Endothelial cell of umbilical vein (primary cell): Measurements from ENCODE around the gene ARID1B.

Experiments used
- EZH2 ChIP-seq: IDR thresholded peaks from 2 replicates; pipeline ENCODE4 v1.6.1; 2012; ENCODE audit warnings: borderline replicate concordance, low read depth, mild to moderate bottlenecking, moderate library complexity, low read length, inconsistent platforms; ENCODE audit not compliant: severe bottlenecking
- JUN ChIP-seq: IDR thresholded peaks from 2 replicates; pipeline ENCODE4 v1.6.1; 2011; ENCODE audit warnings: borderline replicate concordance, low read depth; ENCODE audit not compliant: insufficient read length, insufficient read depth
- POLR2A ChIP-seq: IDR thresholded peaks from 2 replicates; pipeline ENCODE4 v1.6.1; 2012; ENCODE audit warnings: low read depth, mild to moderate bottlenecking, control low read depth, low read length
- POLR2AphosphoS5 ChIP-seq: IDR thresholded peaks from 2 replicates; pipeline ENCODE4 v1.6.1; 2012; ENCODE audit warnings: low read depth, mild to moderate bottlenecking, control low read depth, low read length, moderate library complexity; ENCODE audit not compliant: insufficient read depth
- TF ChIP-seq, protein P1 (sequence below): IDR thresholded peaks from 2 replicates; pipeline ENCODE4 v1.6.1; 2011; ENCODE audit not compliant: insufficient read depth, insufficient read length
- TF ChIP-seq, protein P2 (sequence below), 2 donors: IDR thresholded peaks; 1 replicate in 1 of 2; 2 replicates in 1 of 2; pipeline ENCODE4 v1.5.1; 2011; ENCODE audit warnings: low read length in 2 of 2, mild to moderate bottlenecking in 2 of 2, moderate library complexity in 2 of 2, control low read depth in 1 of 2, inconsistent platforms in 1 of 2, low read depth in 1 of 2; ENCODE audit not compliant: insufficient read depth in 1 of 2; ENCODE audit errors: extremely low read depth in 1 of 2

DNA sequence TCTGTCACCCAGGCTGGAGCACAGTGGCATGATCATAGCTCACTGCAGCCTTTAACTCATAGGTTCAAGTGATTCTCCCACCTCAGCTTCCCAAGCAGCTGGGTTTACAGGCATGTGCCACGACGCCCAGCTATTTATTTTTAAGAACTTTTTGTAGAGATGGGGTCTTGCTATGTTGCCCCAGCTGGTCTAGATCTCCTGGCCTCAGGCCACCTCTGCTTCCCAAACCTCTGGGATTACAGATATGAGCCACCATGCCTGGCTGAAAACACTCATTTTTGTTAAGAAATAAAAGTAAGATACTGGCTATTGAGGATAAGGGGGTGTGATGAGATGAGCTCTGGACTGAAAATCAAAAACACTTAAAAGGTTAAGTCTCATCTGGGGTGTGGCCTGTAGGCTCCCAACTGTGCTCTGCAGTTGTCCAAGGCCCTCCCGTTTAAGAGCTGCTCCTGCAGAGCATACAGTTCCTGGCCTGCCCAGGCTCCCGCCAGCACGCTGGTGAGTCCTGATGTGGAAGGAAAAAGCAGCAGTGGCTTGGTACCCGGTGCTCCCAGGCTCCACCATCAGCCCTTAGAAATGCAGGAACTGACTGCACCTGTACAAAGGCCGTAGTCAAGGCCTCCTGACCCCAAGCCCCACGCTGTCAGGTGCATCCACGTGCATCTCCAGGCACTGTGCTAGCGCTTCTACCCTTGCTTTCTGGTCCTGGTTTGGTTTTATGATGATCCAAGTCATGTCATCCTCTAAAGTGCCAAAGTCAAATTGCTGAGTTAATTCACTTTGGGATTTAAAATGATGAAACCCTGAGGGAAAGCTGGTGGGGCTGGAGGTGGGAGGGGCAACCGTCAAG is 434.7 kb downstream of the ARID1B start:
- TF ChIP-seq, protein P1, sequence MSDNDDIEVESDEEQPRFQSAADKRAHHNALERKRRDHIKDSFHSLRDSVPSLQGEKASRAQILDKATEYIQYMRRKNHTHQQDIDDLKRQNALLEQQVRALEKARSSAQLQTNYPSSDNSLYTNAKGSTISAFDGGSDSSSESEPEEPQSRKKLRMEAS: no peak
- TF ChIP-seq, protein P2, sequence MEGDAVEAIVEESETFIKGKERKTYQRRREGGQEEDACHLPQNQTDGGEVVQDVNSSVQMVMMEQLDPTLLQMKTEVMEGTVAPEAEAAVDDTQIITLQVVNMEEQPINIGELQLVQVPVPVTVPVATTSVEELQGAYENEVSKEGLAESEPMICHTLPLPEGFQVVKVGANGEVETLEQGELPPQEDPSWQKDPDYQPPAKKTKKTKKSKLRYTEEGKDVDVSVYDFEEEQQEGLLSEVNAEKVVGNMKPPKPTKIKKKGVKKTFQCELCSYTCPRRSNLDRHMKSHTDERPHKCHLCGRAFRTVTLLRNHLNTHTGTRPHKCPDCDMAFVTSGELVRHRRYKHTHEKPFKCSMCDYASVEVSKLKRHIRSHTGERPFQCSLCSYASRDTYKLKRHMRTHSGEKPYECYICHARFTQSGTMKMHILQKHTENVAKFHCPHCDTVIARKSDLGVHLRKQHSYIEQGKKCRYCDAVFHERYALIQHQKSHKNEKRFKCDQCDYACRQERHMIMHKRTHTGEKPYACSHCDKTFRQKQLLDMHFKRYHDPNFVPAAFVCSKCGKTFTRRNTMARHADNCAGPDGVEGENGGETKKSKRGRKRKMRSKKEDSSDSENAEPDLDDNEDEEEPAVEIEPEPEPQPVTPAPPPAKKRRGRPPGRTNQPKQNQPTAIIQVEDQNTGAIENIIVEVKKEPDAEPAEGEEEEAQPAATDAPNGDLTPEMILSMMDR (IDR thresholded peaks at IDR 0.05; ENCODE audit: extremely low read depth in 1 of 2, insufficient read depth in 1 of 2, low read depth in 1 of 2, low read length in 2 of 2): no peak
- TF ChIP-seq POLR2AphosphoS5: no peak
- TF ChIP-seq POLR2A: no peak
- no peak for TF ChIP-seq EZH2
- TF ChIP-seq JUN: no peak
